Nephron progenitor cell (in vitro differentiated cells): ENCODE data around the gene ACSF3.

Experiments
- DNase-seq: peaks from one replicate; pipeline ENCODE4 v3.0.0; 2021
- H3K27ac Mint-ChIP-seq: 2 replicates; pipeline ENCODE4 v1.8.0; 2021; ENCODE audit warnings: mild to moderate bottlenecking, moderate library complexity, mixed read lengths
- H3K27me3 Mint-ChIP-seq: 2 replicates; pipeline ENCODE4 v1.8.0; 2021; ENCODE audit warnings: mild to moderate bottlenecking, low read depth, mixed read lengths; ENCODE audit not compliant: poor library complexity
- H3K36me3 Mint-ChIP-seq: 2 replicates; pipeline ENCODE4 v1.8.0; 2021; ENCODE audit warnings: low read depth, mixed read lengths
- H3K4me1 Mint-ChIP-seq: 2 replicates; pipeline ENCODE4 v1.8.0; 2021; ENCODE audit warnings: mixed read lengths
- H3K4me3 Mint-ChIP-seq: 2 replicates; pipeline ENCODE4 v1.8.0; 2021; ENCODE audit warnings: mild to moderate bottlenecking, moderate library complexity, mixed read lengths
- H3K9me3 Mint-ChIP-seq: 2 replicates; pipeline ENCODE4 v1.8.0; 2021; ENCODE audit warnings: mild to moderate bottlenecking, moderate library complexity, mixed read lengths
- TF ChIP-seq, protein P1 (sequence below): fragments of 200-600 bp; sonication (generic); IDR thresholded peaks from 2 replicates; pipeline ENCODE4 v1.5.0; 2021; ENCODE audit warnings: antibody characterized with exemption

The ACSF3 gene

DNA sequence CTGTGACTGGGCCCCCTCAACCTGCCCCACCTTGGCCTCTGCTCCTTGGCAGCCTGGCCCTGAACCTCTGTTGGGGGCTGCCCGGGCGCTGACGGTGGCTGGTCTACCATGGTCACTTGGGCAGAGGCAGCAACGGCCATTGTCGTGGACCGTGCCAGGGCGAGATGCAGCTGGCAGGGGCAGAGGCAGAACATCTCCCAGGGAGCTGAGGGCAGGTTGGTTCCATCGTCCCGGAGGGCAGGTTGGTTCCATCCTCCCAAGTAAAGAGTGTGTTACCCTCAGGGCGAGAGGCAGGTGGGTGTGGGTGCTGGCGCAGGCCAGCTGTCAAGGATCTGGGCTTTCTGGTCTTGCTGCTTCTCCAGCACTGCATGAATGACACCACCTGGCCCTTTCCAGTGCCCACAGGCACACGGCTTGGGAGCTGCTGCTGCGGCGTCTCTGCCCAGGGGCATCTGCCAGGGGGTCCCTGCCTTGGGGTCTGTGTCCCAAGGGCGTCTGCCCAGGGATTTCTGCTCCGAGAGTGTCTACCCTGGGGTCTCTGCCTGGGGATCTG, 12.0 kb downstream of the ACSF3 start:
- Mint-ChIP-seq H3K36me3 (peaks cover 33% of the 10 kb centered on the region), H3K4me3 (no peak overlapping the region), H3K27ac (no peak overlapping the region), H3K4me1 (peaks cover 10% of the 10 kb centered on the region), H3K9me3 (no peaks in the 10 kb centered on the region), H3K27me3 (no peaks in the 10 kb centered on the region)
- DNase-seq, result no peak
- TF ChIP-seq, protein P1, sequence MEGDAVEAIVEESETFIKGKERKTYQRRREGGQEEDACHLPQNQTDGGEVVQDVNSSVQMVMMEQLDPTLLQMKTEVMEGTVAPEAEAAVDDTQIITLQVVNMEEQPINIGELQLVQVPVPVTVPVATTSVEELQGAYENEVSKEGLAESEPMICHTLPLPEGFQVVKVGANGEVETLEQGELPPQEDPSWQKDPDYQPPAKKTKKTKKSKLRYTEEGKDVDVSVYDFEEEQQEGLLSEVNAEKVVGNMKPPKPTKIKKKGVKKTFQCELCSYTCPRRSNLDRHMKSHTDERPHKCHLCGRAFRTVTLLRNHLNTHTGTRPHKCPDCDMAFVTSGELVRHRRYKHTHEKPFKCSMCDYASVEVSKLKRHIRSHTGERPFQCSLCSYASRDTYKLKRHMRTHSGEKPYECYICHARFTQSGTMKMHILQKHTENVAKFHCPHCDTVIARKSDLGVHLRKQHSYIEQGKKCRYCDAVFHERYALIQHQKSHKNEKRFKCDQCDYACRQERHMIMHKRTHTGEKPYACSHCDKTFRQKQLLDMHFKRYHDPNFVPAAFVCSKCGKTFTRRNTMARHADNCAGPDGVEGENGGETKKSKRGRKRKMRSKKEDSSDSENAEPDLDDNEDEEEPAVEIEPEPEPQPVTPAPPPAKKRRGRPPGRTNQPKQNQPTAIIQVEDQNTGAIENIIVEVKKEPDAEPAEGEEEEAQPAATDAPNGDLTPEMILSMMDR, result no peak

DNA sequence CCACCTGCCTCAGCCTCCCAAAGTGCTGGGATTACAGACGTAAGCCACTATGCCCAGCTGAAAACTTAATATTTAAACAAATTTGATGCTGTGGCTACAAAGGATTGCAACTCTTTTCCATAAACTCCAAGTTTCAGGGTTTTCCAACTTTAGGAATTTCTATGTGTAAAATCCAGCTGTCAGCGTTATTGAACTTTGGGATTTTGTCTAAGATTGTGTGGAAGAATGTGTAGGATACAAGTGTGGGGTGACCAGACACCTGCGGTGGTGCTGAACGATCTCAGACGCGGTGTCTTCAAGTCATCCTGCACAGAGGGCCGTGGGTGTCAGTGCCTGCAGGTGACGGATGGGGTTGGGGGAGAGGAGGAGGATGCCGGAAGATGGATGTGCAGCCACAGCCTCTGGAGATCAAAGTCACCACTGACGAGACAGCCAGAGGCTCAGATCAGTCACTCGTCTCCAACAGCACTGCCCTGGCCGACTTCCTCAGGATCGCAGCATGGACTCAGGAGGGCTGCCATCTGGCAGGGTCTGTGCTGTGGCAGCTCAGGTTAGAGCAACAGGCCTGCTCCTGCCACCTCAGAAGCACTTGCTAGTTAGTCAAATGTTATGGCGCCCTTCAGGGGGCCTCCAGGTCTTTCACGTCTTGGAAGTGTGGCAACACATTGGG, 13.0 kb downstream of the ACSF3 start:
- TF ChIP-seq, protein P1, result no peak
- no peak for DNase-seq
- Mint-ChIP-seq H3K9me3 (no peaks in the 10 kb centered on the region), H3K4me3 (no peak overlapping the region), H3K27ac (peak overlapping the region; percentile 75), H3K27me3 (no peaks in the 10 kb centered on the region), H3K4me1 (peaks cover 10% of the 10 kb centered on the region), H3K36me3 (peaks cover 33% of the 10 kb centered on the region)

DNA sequence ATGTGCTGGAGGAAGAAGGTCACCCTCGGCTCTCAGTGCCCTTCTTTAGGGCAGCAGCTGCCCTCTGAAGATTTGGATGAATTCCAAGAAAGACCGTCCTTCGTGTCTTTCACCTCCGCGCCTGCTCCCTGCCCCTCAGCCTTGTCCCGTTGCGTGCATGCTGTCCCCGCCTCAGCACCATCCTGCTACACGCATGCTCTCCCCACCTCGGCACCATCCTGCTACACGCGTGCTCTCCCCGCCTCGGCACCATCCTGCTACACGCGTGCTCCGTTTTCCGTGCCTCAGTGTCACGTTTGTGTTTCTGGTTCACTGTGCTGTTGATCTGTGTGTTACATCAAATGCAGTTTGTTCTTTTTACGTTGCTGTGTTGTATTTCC, 13.5 kb downstream of the ACSF3 start:
- TF ChIP-seq, protein P1, result no peak
- Mint-ChIP-seq H3K9me3 (no peaks in the 10 kb centered on the region), H3K27ac (peak overlapping the region; percentile 6), H3K27me3 (no peaks in the 10 kb centered on the region), H3K4me1 (peaks cover 10% of the 10 kb centered on the region), H3K4me3 (no peak overlapping the region), H3K36me3 (peaks cover 33% of the 10 kb centered on the region)
- DNase-seq, result no peak

DNA sequence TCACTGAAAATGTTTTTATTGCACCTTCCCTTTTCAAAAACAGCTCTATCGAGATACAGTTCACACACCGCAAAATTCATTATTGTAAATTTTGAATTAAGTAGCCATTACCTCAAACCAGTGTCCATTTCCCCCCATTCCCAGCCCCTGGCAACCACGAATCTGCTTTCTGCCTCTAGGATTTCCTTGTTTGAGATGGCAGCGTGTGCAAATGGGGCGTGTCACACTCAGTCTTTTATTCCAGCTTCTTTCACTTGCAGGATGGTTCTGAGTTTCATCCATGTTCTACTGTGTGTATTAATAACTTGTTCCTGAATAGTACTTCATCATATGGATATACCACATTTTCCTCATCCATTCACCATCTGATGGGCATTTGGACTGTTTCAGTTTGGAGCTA, 14.8 kb downstream of the ACSF3 start:
- DNase-seq, result no peak
- Mint-ChIP-seq H3K27me3 (no peaks in the 10 kb centered on the region), H3K4me1 (peaks cover 10% of the 10 kb centered on the region), H3K36me3 (peaks cover 28% of the 10 kb centered on the region), H3K27ac (no peak overlapping the region), H3K9me3 (no peaks in the 10 kb centered on the region), H3K4me3 (no peak overlapping the region)
- TF ChIP-seq, protein P1, result no peak

DNA sequence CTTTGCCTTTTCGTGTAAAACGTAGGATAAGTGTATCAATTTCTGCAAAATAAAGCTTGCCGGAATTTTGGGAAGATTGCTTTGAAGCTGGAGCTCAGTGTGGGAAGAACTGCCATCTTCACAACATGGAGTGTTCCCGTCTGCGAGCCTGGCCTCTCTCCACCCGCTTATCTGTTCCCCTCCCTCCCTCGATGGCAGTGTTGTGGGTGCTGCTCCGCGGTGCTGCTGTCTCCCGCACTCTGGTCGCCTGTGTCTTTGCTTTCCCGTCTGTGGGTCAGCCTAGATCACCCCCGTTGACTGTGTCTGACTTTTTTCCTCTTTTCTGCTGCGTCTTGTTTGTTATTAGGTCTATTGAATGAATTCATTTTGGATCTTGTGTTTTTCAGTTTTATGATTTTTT, 17.0 kb downstream of the ACSF3 start:
- H3K27ac Mint-ChIP-seq, result no peak overlapping the region
- H3K27me3 Mint-ChIP-seq, result no peaks in the 10 kb centered on the region
- H3K36me3 Mint-ChIP-seq, result peaks cover 31% of the 10 kb centered on the region
- peaks cover 10% of the 10 kb centered on the region for H3K4me1 Mint-ChIP-seq
- DNase-seq, result no peak
- TF ChIP-seq, protein P1, result no peak
- no peak overlapping the region for H3K4me3 Mint-ChIP-seq
- H3K9me3 Mint-ChIP-seq, result no peaks in the 10 kb centered on the region

DNA sequence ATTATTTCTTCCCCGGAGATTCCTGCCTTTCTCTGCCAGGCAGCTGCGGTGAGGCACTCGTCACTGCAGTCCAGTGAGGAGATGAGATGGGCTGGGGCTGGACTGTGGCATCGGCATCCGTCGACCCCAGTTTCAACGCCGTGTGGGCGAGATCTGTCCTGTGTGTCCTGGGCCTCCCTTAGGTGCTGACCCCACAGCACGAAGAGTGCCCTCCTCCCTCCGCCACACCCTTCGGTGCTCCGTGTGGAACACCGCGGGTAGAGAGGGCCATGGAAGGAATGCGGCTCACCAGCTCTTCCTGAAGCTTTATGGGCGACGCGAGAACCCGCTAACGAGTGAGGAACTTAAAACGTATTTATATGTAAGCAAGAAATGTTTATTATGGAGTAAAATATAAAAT, 17.6 kb downstream of the ACSF3 start:
- peaks cover 31% of the 10 kb centered on the region for H3K36me3 Mint-ChIP-seq
- no peak overlapping the region for H3K27ac Mint-ChIP-seq
- no peak for DNase-seq
- H3K4me1 Mint-ChIP-seq, result peaks cover 10% of the 10 kb centered on the region
- H3K4me3 Mint-ChIP-seq, result no peak overlapping the region
- TF ChIP-seq, protein P1, result no peak
- H3K27me3 Mint-ChIP-seq, result no peaks in the 10 kb centered on the region
- no peaks in the 10 kb centered on the region for H3K9me3 Mint-ChIP-seq
